Hepatocyte (in vitro differentiated cells): ENCODE measurements around the gene GPC3. TPM values are rescaled to one million over a fixed set of nuclear protein-coding genes. Genes with fewer than 3 reads are reported as not detected.

Experiments
- DNase-seq: peaks from one replicate; pipeline ENCODE4 v3.0.0-alpha.2; 2016; ENCODE audit warnings: low spot score
- H2AFZ ChIP-seq: fragments of 200-600 bp; sonication (generic); 2 replicates; pipeline ENCODE4 v1.6.0; 2016; ENCODE audit warnings: antibody characterized with exemption, mild to moderate bottlenecking
- H3K27ac ChIP-seq: fragments of 200-600 bp; sonication (generic); 2 replicates; pipeline ENCODE4 v1.5.1; 2016; ENCODE audit warnings: mild to moderate bottlenecking
- H3K27me3 ChIP-seq: fragments of 200-600 bp; sonication (generic); 2 replicates; pipeline ENCODE4 v1.6.1; 2016
- H3K36me3 ChIP-seq: fragments of 200-600 bp; sonication (generic); replicated peaks from 2 replicates; pipeline ENCODE4 v1.5.1; 2016; ENCODE audit warnings: low read depth; ENCODE audit not compliant: insufficient read depth
- H3K4me1 ChIP-seq: fragments of 200-600 bp; sonication (generic); 2 replicates; pipeline ENCODE4 v1.5.1; 2016; ENCODE audit warnings: mild to moderate bottlenecking, moderate library complexity; ENCODE audit not compliant: insufficient read depth
- H3K4me2 ChIP-seq: fragments of 200-600 bp; sonication (generic); 2 replicates; pipeline ENCODE4 v1.6.0; 2016
- H3K4me3 ChIP-seq: fragments of 200-600 bp; sonication (generic); 2 replicates; pipeline ENCODE4 v1.5.1; 2016; ENCODE audit warnings: mild to moderate bottlenecking
- H3K79me2 ChIP-seq: fragments of 200-600 bp; sonication (generic); 2 replicates; pipeline ENCODE4 v1.6.0; 2017; ENCODE audit warnings: mild to moderate bottlenecking
- H3K9me2 ChIP-seq: fragments of 200-600 bp; sonication (generic); replicated peaks from 2 replicates; pipeline ENCODE4 v1.6.0; 2017; ENCODE audit warnings: mild to moderate bottlenecking; ENCODE audit not compliant: insufficient read depth
- H3K9me3 ChIP-seq: fragments of 200-600 bp; sonication (generic); 2 replicates; pipeline ENCODE4 v1.5.1; 2016; ENCODE audit warnings: low read depth, mild to moderate bottlenecking
- H4K20me1 ChIP-seq: fragments of 200-600 bp; sonication (generic); 2 replicates; pipeline ENCODE4 v1.6.0; 2016; ENCODE audit warnings: mild to moderate bottlenecking; ENCODE audit not compliant: insufficient read depth, poor library complexity, severe bottlenecking
- CTCF ChIP-seq: fragments of 200-600 bp; sonication (generic); IDR thresholded peaks from 2 replicates; pipeline ENCODE4 v1.5.1; 2016; ENCODE audit warnings: antibody characterized with exemption, mild to moderate bottlenecking; ENCODE audit not compliant: poor library complexity
- EZH2 ChIP-seq: fragments of 200-600 bp; sonication (generic); IDR thresholded peaks from 2 replicates; pipeline ENCODE4 v1.6.1; 2016; ENCODE audit warnings: antibody characterized with exemption, mild to moderate bottlenecking, borderline replicate concordance
- EZH2phosphoT487 ChIP-seq: fragments of 200-600 bp; sonication (generic); IDR thresholded peaks from one replicate; pipeline ENCODE4 v1.6.1; 2018; ENCODE audit warnings: antibody characterized with exemption, mild to moderate bottlenecking, low read depth, moderate library complexity; ENCODE audit not compliant: unreplicated experiment, severe bottlenecking
- whole genome bisulfite sequencing: methylation state at CpG from one replicate; pipeline ENCODE4 v1.1.6; 2016; ENCODE audit warnings: low lambda C conversion rate; ENCODE audit errors: missing lambda C conversion rate; 5-methylcytosine and 5-hydroxymethylcytosine counted together
- polyA plus RNA-seq: library from polyadenylated mRNA; unstranded; fragments of >200 nt; fragmentation: Nextera tagmentation; extraction: Ambion mirVana; gene quantifications from 2 replicates; pipeline ENCODE4 v1.2.1, GENCODE V29; 2016
- total RNA-seq: library from RNA; depleted of rRNA; stranded (reverse); fragments of >200 nt; gene quantifications from 2 replicates; pipeline ENCODE4 v1.2.3, GENCODE V29; 2014

Gene GPC3
- total and polyA plus RNA-seq, 2 experiments from 2014 or later: 789 to 860 TPM

- Histone ChIP-seq H4K20me1 (no peaks in the 10 kb centered on the region), H3K36me3 (no peaks in the 10 kb centered on the region), H3K4me3 (no peak overlapping the region), H2AFZ (peak overlapping the region; percentile 26), H3K4me1 (no peaks in the 10 kb centered on the region), H3K4me2 (peak overlapping the region; percentile 31), H3K9me2 (no peaks in the 10 kb centered on the region), H3K27ac (peak overlapping the region; percentile 51), H3K27me3 (no peaks in the 10 kb centered on the region), H3K79me2 (no peaks in the 10 kb centered on the region), H3K9me3 (no peaks in the 10 kb centered on the region)
- no peak for DNase-seq
- 68% methylated on average over 3 of the region's 3 CpGs for WGBS
- no peak for TF ChIP-seq EZH2
Measured at GRCh38 chrX:133923548-133923947, 61.8 kb downstream of the GPC3 start.

- Histone ChIP-seq H3K4me1 (no peaks in the 10 kb centered on the region), H3K36me3 (no peaks in the 10 kb centered on the region), H3K79me2 (no peaks in the 10 kb centered on the region), H3K9me3 (no peaks in the 10 kb centered on the region), H3K27ac (peak overlapping the region; percentile 51), H2AFZ (peak overlapping the region; percentile 26), H4K20me1 (no peaks in the 10 kb centered on the region), H3K4me3 (no peak overlapping the region), H3K27me3 (no peaks in the 10 kb centered on the region), H3K9me2 (no peaks in the 10 kb centered on the region), H3K4me2 (peak overlapping the region; percentile 31)
- TF ChIP-seq EZH2: no peak
- no peak for TF ChIP-seq EZH2phosphoT487
- no peak for TF ChIP-seq CTCF
- WGBS: 62% methylated on average over 5 of the region's 5 CpGs
- no peak for DNase-seq
Measured at GRCh38 chrX:133923113-133923512, 62.3 kb downstream of the GPC3 start.

- Histone ChIP-seq H2AFZ (no peak overlapping the region), H3K27me3 (no peaks in the 10 kb centered on the region), H3K9me3 (no peaks in the 10 kb centered on the region), H3K4me1 (no peaks in the 10 kb centered on the region), H3K79me2 (no peaks in the 10 kb centered on the region), H3K27ac (no peak overlapping the region), H3K9me2 (no peaks in the 10 kb centered on the region), H3K4me3 (no peak overlapping the region), H4K20me1 (no peaks in the 10 kb centered on the region), H3K4me2 (no peak overlapping the region), H3K36me3 (no peaks in the 10 kb centered on the region)
- no peak for TF ChIP-seq EZH2phosphoT487
- no peak for TF ChIP-seq EZH2
- no peak for TF ChIP-seq CTCF
- no peak for DNase-seq
- 58% methylated on average over 2 of the region's 2 CpGs for WGBS
Measured at GRCh38 chrX:133922390-133922771, 63.0 kb downstream of the GPC3 start.

GRCh38 chrX:133921764-133922389, 63.5 kb downstream of the GPC3 start:
- Histone ChIP-seq H3K27me3 (no peaks in the 10 kb centered on the region), H3K4me1 (no peaks in the 10 kb centered on the region), H4K20me1 (no peaks in the 10 kb centered on the region), H3K9me2 (no peaks in the 10 kb centered on the region), H3K9me3 (no peaks in the 10 kb centered on the region), H3K36me3 (no peaks in the 10 kb centered on the region), H3K4me2 (no peak overlapping the region), H3K79me2 (no peaks in the 10 kb centered on the region), H3K4me3 (no peak overlapping the region), H3K27ac (no peak overlapping the region), H2AFZ (no peak overlapping the region)
- 63% methylated on average over 7 of the region's 7 CpGs for WGBS
- DNase-seq: peak; percentile 28
- TF ChIP-seq CTCF (peak; percentile 33), EZH2phosphoT487 (no peak)
